ENCODE measurements around the gene GFOD1.
"Not testable (repeated sequence)": the region's sequence is repeated elsewhere in the genome, so short reads cannot be mapped to it uniquely, and the experiment has no call there.

The GFOD1 gene

DNA sequence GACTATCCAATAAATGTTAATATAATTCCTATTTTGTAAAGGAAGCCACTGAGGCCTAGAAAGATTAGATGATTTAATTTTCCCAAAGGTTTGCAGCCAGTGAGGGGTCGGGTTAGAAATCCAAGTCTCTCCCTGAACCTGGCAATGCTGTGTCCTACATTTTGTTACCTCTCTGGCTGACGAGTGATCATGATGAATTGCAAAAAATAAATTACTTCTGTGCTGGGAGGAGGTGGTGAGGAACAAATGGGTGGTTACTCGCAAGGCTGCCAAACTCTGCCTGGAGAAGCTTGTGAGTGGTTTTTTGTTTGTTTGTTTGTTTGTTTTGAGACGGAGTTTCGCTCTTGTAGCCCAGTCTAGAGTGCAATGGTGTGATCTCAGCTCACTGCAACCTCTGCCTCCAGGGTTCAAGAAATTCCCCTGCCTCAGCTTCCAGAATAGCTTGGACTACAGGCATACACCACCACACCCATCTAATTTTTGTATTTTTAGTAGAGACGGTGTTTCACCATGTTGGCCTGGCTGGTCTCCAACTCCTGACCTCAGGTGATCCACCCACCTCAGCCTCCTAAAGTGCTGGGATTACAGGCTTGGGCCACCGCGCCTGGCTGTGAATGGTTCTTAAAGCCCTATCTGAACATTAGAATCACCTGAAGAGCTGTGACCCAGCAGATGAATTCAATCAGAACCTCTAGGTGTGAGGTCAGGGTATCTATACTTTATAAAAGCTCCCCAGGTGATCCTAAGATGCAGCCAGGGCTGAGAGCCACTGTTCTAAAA lies 138.9 kb downstream of the GFOD1 start:
- DNase-seq = no peak

DNA sequence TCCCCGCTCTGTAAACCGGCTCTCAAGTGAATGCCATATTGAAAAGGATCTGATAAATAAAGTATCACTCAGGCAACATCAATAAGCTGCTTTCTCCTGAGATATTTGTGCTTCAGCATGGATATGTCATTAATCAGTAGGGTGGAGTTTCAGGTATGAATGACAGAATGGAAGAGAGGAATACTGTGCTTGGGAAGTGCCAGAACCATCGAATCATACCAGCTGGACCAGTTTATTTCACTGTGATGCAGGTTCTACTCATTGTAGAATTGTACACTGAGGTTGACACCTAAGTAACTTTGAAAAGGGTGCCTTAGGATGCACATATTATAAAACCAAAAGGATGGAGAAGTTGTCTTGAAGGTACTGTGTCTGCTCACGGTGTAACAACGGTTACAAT lies 141.2 kb downstream of the GFOD1 start:
- no peak for DNase-seq

- no peak for DNase-seq
These were observed 144.9 kb downstream of the GFOD1 start for GRCh38 chr6:13342414-13343019.

DNA sequence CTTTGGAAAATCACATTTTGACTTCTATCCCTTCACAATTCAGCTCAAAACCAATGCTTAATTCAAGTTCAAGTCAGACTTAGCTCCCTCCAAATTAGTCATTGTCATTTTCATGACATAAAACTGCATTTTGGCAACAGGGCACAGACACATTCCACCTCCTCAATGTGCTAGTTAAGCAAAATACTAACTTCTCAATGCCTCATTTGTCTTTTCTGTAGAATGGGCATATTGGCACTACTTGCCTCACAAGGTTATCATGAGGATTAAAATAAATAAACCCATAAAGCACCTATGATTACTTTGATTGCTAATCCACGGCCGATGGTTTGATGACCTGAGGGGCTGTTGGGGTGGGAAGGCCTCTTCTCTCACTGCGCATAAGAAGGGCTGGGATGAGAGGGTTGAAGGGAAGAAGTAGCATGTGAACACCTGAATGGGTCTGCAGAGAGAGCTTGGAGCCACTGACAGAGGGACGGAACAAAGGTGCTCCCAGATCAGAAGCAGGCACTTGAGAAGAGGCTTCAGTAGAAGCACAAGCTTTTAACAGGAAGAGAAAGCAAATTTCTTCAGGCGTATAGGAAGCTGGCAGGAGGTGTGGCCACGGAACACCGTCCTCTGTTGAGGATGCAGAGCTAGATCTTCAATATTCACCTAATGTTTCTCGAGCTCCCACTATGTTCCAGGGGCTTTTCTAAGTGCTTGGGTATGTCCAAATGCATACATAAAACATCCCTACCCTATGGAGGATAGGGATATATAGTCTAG lies 147.4 kb downstream of the GFOD1 start:
- no peak for DNase-seq

DNA sequence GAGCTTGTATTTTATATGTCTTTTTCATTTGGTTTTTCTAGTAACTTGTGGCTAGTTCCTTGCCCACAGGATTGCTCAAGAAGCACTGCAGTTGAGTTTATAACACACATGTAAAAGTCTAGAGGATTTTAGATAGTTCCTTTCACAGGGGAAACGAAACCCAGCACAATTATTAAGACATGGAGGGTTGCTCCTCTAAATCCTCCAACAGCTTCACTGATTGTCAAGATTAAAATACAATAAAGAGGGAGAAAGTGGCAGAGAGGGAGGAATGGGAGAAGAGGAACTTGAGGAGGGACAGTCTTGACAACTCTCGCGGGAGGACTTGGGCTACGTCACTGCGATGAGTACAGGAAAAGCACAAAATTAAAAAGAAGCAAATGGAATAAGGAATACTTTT lies 149.4 kb downstream of the GFOD1 start:
- no peak for DNase-seq

DNA sequence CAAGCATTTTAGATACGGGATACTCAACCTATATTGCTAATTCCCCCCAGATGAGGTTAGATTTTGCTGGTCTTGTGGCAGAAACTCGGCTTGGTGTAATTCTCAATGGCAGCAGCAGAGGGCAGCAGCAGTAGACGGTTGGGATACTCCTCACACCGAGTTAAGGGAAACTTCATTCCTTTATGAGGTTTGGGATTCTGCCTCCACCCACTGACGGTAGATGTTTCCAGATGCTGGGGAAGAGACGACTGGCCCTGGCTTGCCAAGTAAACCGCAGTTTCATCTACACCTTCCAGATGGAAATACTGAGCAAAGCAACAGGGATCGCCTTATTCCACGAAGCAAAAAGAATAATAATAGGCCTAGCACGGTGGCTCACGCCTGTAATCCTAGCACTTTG lies 150.8 kb downstream of the GFOD1 start:
- peak; percentile 93 for DNase-seq

GRCh38 chr6:13334953-13335352 lies 152.4 kb downstream of the GFOD1 start:
- no peak for DNase-seq

DNA sequence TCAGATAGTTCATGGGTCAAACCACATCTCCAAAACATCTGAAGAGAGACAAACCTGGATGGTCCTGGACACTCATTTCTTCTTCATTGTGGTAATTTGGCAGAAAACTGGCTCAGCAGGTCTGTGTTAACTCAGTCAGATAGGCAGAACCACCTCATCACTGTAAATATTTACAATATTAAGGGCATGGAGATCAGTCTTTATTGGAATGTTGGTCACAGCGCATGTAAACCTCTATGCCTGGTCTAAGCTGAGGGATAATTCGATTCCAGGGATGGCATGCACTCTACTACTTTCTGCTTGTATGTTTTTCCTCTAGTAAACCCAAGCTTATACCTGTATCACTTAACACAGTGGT lies 155.1 kb downstream of the GFOD1 start:
- DNase-seq = no peak

DNA sequence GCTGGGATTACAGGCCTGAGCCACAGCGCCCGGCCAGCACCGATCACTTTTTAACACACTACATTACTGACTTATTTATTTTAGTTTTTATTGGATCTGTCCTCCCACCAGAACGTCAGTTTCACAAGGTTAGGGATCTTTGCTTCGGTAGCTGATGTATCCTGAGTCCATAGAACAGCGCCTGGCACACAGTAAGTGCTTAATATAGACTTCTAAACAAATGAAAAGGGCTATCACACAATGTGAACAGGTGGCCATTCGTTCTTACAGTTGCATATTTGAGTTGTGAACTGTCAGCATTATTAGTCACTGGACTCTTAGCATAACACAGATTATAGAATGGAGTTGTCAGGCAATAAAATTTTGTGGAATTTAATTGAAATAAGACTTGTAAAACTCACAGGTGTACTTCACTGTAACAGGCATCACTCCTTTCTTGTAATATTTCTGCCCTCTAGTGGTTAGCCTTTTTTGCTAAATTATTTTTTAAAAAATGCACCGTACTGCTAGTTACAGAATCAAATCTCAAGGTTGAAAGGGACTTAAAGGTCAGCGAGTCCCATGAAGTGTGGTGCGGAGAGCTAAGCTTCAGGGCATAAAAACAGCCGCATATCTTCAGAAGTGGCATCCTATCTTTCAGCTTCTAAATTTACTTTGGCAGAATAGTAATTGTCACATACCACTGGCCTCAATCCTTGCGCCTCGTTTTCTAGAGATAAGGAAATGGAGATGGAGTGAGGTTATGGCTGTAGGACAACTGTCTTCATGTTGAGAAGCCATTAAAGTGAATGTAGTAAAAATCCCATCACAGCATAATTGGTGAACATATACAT lies 155.7 kb downstream of the GFOD1 start:
- no peak for DNase-seq

- DNase-seq = no peak
These were observed 158.6 kb downstream of the GFOD1 start for GRCh38 chr6:13328875-13329183.

- DNase-seq = peak; percentile 97
These were observed 159.1 kb downstream of the GFOD1 start, which contains the start of gene TBC1D7 for GRCh38 chr6:13328076-13328874. Gene TBC1D7 (minus strand): TSS chr6:13328537. CDS start chr6:13326898, 1,639 bp downstream.

GRCh38 chr6:13327691-13328075 lies 159.7 kb downstream of the GFOD1 start:
- no peak for DNase-seq

DNA sequence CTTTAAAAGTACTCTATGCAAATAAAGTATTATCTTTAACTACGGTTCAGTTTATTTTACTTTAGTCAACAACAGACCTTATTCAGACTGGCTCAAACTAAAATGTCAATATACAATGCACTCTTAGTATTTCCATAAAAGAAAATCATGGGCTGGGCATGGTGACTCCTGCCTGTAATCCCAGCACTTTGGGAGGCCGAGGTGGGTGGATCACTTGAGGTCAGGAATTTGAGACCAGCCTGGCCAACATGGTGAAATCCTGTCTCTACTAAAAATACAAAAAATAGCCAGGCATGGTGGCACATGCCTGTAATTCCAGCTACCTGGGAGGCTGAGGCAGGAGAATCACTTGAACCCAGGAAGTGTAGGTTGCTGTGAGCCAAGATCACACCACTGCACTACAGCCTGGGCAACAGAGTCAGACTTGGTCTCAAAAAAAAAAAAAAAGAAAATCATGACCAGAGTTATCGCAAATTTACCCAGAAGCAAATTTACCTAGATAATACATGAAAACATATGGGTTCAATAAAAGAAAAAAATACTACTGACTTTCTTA lies 161.3 kb downstream of the GFOD1 start:
- DNase-seq = not testable (repeated sequence)

DNA sequence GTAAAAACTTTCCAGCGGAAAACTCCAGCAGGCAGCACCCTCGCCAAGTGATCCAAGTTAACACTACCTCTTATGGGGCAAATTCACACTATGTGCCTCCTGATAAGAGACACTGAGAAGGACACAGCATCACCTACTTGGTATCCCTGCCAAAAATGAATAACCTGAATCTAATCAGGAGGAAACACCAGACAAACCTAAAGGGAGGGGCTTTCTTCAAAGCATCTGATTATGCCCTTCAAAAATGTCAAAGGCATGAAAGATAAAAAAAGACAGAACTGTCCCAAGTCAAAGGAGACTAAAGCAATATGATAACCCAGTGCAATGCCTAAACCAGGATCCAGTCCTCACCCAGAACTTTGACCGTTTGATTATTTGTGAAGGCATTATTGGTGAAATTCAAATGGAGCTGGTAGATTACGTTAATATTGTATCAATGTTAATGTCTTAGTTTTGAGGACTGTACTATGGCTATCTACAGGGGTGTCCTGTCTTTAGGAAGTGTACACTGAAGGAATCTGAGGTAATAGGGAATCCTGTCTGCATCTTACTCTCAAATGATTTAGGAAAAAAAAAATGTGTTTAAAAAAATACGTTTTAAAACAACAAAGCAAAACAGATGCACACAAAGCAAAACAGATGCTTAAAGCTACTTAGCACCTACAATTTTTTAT lies 167.4 kb downstream of the GFOD1 start:
- DNase-seq = no peak

- DNase-seq = no peak
These were observed 168.6 kb downstream of the GFOD1 start for GRCh38 chr6:13318821-13319220.

DNA sequence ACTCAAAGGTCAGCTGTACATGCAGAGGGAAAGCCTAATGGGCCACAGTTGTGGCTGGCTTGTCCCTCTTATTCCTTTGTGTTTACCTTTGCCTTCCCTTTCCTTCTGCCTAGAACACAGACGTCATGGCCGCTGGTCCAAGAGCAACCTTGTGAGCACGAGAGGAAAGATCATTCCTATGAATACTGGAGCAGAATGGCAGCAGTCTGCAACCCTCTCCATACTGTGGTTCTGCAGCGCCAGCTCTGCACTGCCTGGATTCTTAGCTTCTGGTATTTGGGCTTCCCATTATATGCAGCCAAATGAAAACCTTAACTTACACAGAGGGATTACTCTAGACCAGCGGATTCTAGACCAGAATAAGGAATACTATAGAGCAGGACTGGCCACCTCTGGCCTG lies 171.5 kb downstream of the GFOD1 start:
- DNase-seq = no peak

GRCh38 chr6:13314806-13315205 lies 172.6 kb downstream of the GFOD1 start:
- no peak for DNase-seq

DNA sequence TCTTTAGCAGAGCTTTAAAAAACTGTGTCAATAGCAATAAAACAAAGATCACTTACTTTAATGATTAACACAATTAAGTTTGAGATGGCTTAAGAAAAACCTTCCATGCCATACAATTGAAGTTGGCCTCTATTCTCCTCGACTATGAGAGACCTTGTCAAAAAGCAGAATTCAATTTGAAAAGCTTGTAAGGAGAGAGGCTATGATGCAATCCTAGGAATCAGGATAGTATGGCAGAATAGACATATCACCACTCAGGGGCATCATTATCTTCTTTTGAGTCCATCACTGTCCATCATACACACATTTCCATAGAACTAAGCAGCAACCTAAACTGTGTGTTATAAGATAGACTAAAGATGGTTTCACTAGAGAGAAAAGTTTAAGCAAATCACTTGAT lies 176.2 kb downstream of the GFOD1 start:
- no peak for DNase-seq

DNA sequence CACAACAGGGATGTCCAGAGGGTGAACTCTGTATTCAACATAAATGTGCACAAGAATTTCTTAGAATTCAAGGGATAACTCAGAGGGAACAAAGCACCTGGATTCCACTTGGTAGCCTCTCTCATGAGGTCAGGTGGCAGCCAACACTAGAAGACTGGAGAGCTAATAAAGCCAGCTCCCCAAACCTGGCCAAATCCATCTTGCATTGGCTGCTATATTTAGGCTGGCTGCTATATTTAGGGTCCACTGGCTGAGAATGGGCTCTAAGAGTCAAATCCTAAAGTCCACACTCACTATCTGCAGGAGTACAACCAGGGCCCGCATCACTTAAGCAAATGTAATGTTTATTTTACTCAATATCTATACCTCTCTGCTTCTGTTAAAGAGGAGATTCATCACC lies 179.1 kb downstream of the GFOD1 start:
- DNase-seq = no peak
